HCT116 (cell line): ENCODE data around the gene SLC6A2. TPM values are rescaled to one million over a fixed set of nuclear protein-coding genes. Genes with fewer than 3 reads are reported as not detected.

Experiments used
- ATAC-seq: fragments of 200-7000 bp; cut with Tn5 transposase; 2 replicates; pipeline ENCODE4 v1.9.1; 2020; ENCODE audit warnings: mild to moderate bottlenecking, moderate library complexity
- BruUV-seq: library from RNA; stranded (reverse); fragments of 400-500 nt; replicated peaks from 2 replicates; lab custom pipeline; 2021; lab: Mats Ljungman, UMichigan
- CTCF ChIA-PET: fragments of 300-600 bp; sonication (Branson Sonifier 250); formaldehyde crosslinking; loops from one replicate; lab custom pipeline; 2021; ENCODE audit warnings: antibody characterized with exemption; lab: Charles Lee
- POLR2A ChIA-PET: fragments of 300-600, 350-600 bp; sonication (Branson Sonifier 250); formaldehyde crosslinking; loops from one replicate; lab custom pipeline; 2021; ENCODE audit warnings: antibody characterized with exemption; lab: Charles Lee
- RAD21 ChIA-PET, 2 experiments: fragments of 300-600 bp; sonication (Branson Sonifier 250); formaldehyde crosslinking; loops; one replicate each; lab custom pipeline; 2023; ENCODE audit warnings: low total read pairs in 2 of 2; ENCODE audit not compliant: uncharacterized antibody in 2 of 2, unreplicated experiment in 2 of 2, low non-redundant PET in 1 of 2; lab: Charles Lee
- DNase-seq: peaks from one replicate; pipeline ENCODE4 v3.0.0-alpha.2; 2010; ENCODE audit warnings: low read depth, low spot score
- H2AFZ ChIP-seq: fragments of 200-600 bp; shearing (Covaris generic), sonication (generic); 2 replicates; pipeline ENCODE4 v1.6.1; 2017; ENCODE audit warnings: low read depth, mixed run types, mixed read lengths, antibody characterized with exemption, low read length; ENCODE audit not compliant: poor library complexity, severe bottlenecking
- H3K27ac ChIP-seq: 2 replicates; pipeline ENCODE4 v1.5.1; 2012; ENCODE audit warnings: low read depth, low read length
- H3K27me3 ChIP-seq: fragments of 200-600 bp; sonication (generic); 2 replicates; pipeline ENCODE4 v1.6.1; 2016; ENCODE audit warnings: mixed run types, low read length, mixed read lengths; ENCODE audit not compliant: insufficient read depth
- H3K36me3 ChIP-seq, 2 experiments: fragments of 200-500 bp in 1 of 2; fragments of 200-600 bp in 1 of 2; sonication (Bioruptor generic) in 1 of 2; sonication (generic) in 1 of 2; 2 replicates each; pipeline versions ENCODE4 v1.5.1 to v1.6.1; 2014 to 2016; ENCODE audit warnings: low read length in 2 of 2, inconsistent platforms in 1 of 2, mixed read lengths in 1 of 2, mixed run types in 1 of 2; ENCODE audit not compliant: insufficient read depth in 2 of 2, control insufficient read depth in 1 of 2
- H3K4me1 ChIP-seq, 2 experiments: fragments of 200-600 bp in 1 of 2; sonication (generic) in 1 of 2; 2 replicates each; pipeline versions ENCODE4 v1.5.1 to v1.6.1; 2012 to 2017; ENCODE audit warnings: low read length in 2 of 2, inconsistent platforms in 1 of 2, mild to moderate bottlenecking in 1 of 2, mixed read lengths in 1 of 2, mixed run types in 1 of 2, moderate library complexity in 1 of 2; ENCODE audit not compliant: insufficient read depth in 2 of 2, control insufficient read depth in 1 of 2
- H3K4me2 ChIP-seq: fragments of 200-600 bp; sonication (generic); 2 replicates; pipeline ENCODE4 v1.6.1; 2017; ENCODE audit warnings: mixed run types, low read length, mixed read lengths
- H3K4me3 ChIP-seq, 2 experiments: fragments of 200-600 bp in 1 of 2; sonication (generic) in 1 of 2; replicated peaks in 1 of 2; 2 replicates each; pipeline ENCODE4 v1.5.1; 2011 to 2016; ENCODE audit warnings: low read length in 2 of 2, control low read depth in 1 of 2, low read depth in 1 of 2, mild to moderate bottlenecking in 1 of 2, mixed read lengths in 1 of 2, mixed run types in 1 of 2
- H3K79me2 ChIP-seq: fragments of 200-600 bp; sonication (generic); 2 replicates; pipeline ENCODE4 v1.6.1; 2017; ENCODE audit warnings: mild to moderate bottlenecking, mixed run types, low read length, moderate library complexity, mixed read lengths; ENCODE audit not compliant: insufficient read depth
- H3K9ac ChIP-seq: fragments of 200-600 bp; sonication (generic); 2 replicates; pipeline ENCODE4 v1.6.1; 2016; ENCODE audit warnings: low read length, mixed read lengths
- H3K9me2 ChIP-seq: fragments of 200-600 bp; sonication (generic), shearing (Covaris generic); 2 replicates; pipeline ENCODE4 v1.6.1; 2017; ENCODE audit warnings: mixed run types, mild to moderate bottlenecking, moderate library complexity; ENCODE audit not compliant: insufficient read depth
- H3K9me3 ChIP-seq, 2 experiments: fragments of 200-500 bp in 1 of 2; fragments of 200-600 bp in 1 of 2; sonication (Bioruptor generic) in 1 of 2; sonication (generic) in 1 of 2; 2 replicates each; pipeline ENCODE4 v1.6.1; 2014 to 2017; ENCODE audit warnings: low read length in 2 of 2, mixed read lengths in 2 of 2, inconsistent platforms in 1 of 2, low read depth in 1 of 2, mild to moderate bottlenecking in 1 of 2, mixed run types in 1 of 2, moderate library complexity in 1 of 2; ENCODE audit not compliant: control insufficient read depth in 1 of 2, insufficient read depth in 1 of 2
- H4K20me1 ChIP-seq: fragments of 200-600 bp; sonication (generic), shearing (Covaris generic); 2 replicates; pipeline ENCODE4 v1.6.1; 2017; ENCODE audit warnings: mixed run types, mild to moderate bottlenecking, moderate library complexity; ENCODE audit not compliant: insufficient read depth
- CBX3 ChIP-seq: IDR thresholded peaks from 2 replicates; pipeline ENCODE4 v1.6.1; 2012; ENCODE audit warnings: low read depth
- CEBPB ChIP-seq: IDR thresholded peaks from 2 replicates; pipeline ENCODE4 v1.6.1; 2012; ENCODE audit warnings: low read depth
- CTCF ChIP-seq, 3 experiments: fragments of 200-600 bp in 1 of 3; sonication (generic) in 1 of 3; IDR thresholded peaks in 2 of 3; conservative IDR thresholded peaks in 1 of 3; 2 replicates each; pipeline ENCODE4 v1.5.1; 2012 to 2017; ENCODE audit warnings: low read depth in 2 of 3, low read length in 2 of 3, antibody characterized with exemption in 1 of 3, borderline replicate concordance in 1 of 3, control low read depth in 1 of 3, mild to moderate bottlenecking in 1 of 3, mixed read lengths in 1 of 3, mixed run types in 1 of 3, moderate library complexity in 1 of 3; ENCODE audit not compliant: insufficient read depth in 1 of 3
- EGR1 ChIP-seq: IDR thresholded peaks from 2 replicates; pipeline ENCODE4 v1.6.1; 2012; ENCODE audit warnings: low read depth
- EZH2phosphoT487 ChIP-seq: fragments of 200-600 bp; IDR thresholded peaks from 2 replicates; pipeline ENCODE4 v1.6.1; 2018; ENCODE audit warnings: antibody characterized with exemption, borderline replicate concordance
- FOSL1 ChIP-seq: IDR thresholded peaks from 2 replicates; pipeline ENCODE4 v1.6.1; 2012; ENCODE audit warnings: low read depth
- JUND ChIP-seq: IDR thresholded peaks from 2 replicates; pipeline ENCODE4 v1.6.1; 2012
- MAX ChIP-seq: IDR thresholded peaks from 2 replicates; pipeline ENCODE4 v1.6.1; 2012
- POLR2A ChIP-seq: IDR thresholded peaks from 2 replicates; pipeline ENCODE4 v1.7.0; 2011; ENCODE audit warnings: borderline replicate concordance; ENCODE audit not compliant: insufficient read depth, insufficient read length; ENCODE audit errors: extremely low read depth
- POLR2AphosphoS5 ChIP-seq: IDR thresholded peaks from 2 replicates; pipeline ENCODE4 v1.6.1; 2011; ENCODE audit warnings: mild to moderate bottlenecking, low read depth, low read length, moderate library complexity
- RAD21 ChIP-seq: IDR thresholded peaks from 2 replicates; pipeline ENCODE4 v1.6.1; 2012; ENCODE audit warnings: low read depth, mild to moderate bottlenecking
- REST ChIP-seq: IDR thresholded peaks from 2 replicates; pipeline ENCODE4 v1.6.1; 2012; ENCODE audit warnings: low read depth
- SIN3A ChIP-seq: IDR thresholded peaks from 2 replicates; pipeline ENCODE4 v1.6.1; 2012; ENCODE audit warnings: low read depth
- SP1 ChIP-seq: IDR thresholded peaks from 2 replicates; pipeline ENCODE4 v1.6.1; 2012; ENCODE audit warnings: low read depth
- TCF7L2 ChIP-seq: IDR thresholded peaks from 2 replicates; pipeline ENCODE4 v1.7.0; 2011; ENCODE audit warnings: borderline replicate concordance, inconsistent platforms; ENCODE audit not compliant: insufficient read depth, insufficient read length; ENCODE audit errors: extremely low read depth
- YY1 ChIP-seq: IDR thresholded peaks from 2 replicates; pipeline ENCODE4 v1.6.1; 2011; ENCODE audit warnings: low read length, low read depth, moderate library complexity, mild to moderate bottlenecking; ENCODE audit not compliant: insufficient replicate concordance; ENCODE audit errors: extremely low read depth
- ZBTB33 ChIP-seq: IDR thresholded peaks from 2 replicates; pipeline ENCODE4 v1.6.1; 2011; ENCODE audit warnings: mild to moderate bottlenecking, low read length, moderate library complexity; ENCODE audit not compliant: insufficient replicate concordance; ENCODE audit errors: extremely low read depth
- ZFX ChIP-seq: fragments of 450-650 bp; IDR thresholded peaks from 2 replicates; pipeline ENCODE4 v1.6.1; 2017
- ZNF274 ChIP-seq: fragments of 200-500 bp; sonication (Bioruptor generic); IDR thresholded peaks from 2 replicates; pipeline ENCODE4 v1.6.1; 2014; ENCODE audit warnings: mild to moderate bottlenecking, low read depth, low read length, inconsistent platforms
- intact Hi-C: fragments of 100-400 bp; cut with micrococcal nuclease; formaldehyde crosslinking; loops from 2 replicates; pipeline ENCODE4 v1.10.0; 2022
- total RNA-seq: library from RNA; stranded (reverse); gene quantifications from one replicate; pipeline ENCODE4 v1.2.1, GENCODE V29; 2021; ENCODE audit not compliant: unreplicated experiment

The SLC6A2 gene
- total RNA-seq, 1 experiment from 2014 or later: not detected

- no TSS peak for BruUV-seq
- Histone ChIP-seq H3K27ac (no peak overlapping the region), H3K27me3 (peaks cover 34% of the 10 kb centered on the region), H3K9me3 (no peaks in the 10 kb centered on the region), H3K4me3 (no peak overlapping the region), H3K36me3 (no peaks in the 10 kb centered on the region), H3K4me1 (no peaks in the 10 kb centered on the region), H3K79me2 (no peaks in the 10 kb centered on the region)
- CTCF ChIA-PET: no interaction called here
- ATAC-seq (no peak), DNase-seq (no peak)
- POLR2A ChIA-PET: no interaction called here
- intact Hi-C loops: no loop called here
- TF ChIP-seq CBX3: no peak
- TF ChIP-seq ZFX: no peak
- TF ChIP-seq POLR2A: no peak
- TF ChIP-seq RAD21: no peak
- no peak for TF ChIP-seq SIN3A
- no peak for TF ChIP-seq CEBPB
- no peak for TF ChIP-seq JUND
- no peak for TF ChIP-seq FOSL1
- TF ChIP-seq SP1: no peak
- TF ChIP-seq EGR1: no peak
- TF ChIP-seq EZH2phosphoT487: no peak
- no peak for TF ChIP-seq ZNF274
- TF ChIP-seq YY1: no peak
- no peak for TF ChIP-seq TCF7L2
- no peak for TF ChIP-seq ZBTB33
- TF ChIP-seq REST: no peak
- TF ChIP-seq POLR2AphosphoS5: no peak
- TF ChIP-seq MAX: no peak
- no peak for TF ChIP-seq CTCF (IDR thresholded peaks at IDR 0.05 in 2 of 3, conservative IDR thresholded peaks at IDR 0.05 in 1 of 3; ENCODE audit: borderline replicate concordance in 1 of 3, insufficient read depth in 1 of 3, low read depth in 2 of 3, low read length in 2 of 3)
- TF ChIP-seq, all 23 proteins: peak for 0
- Histone ChIP-seq H3K9me2 (no peaks in the 10 kb centered on the region), H2AFZ (no peak overlapping the region), H3K4me2 (no peak overlapping the region), H3K9ac (no peak overlapping the region), H4K20me1 (no peaks in the 10 kb centered on the region)
- RAD21 ChIA-PET: no interaction called here
Measured at GRCh38 chr16:55691771-55692170, 36.0 kb downstream of the SLC6A2 start.
